ENCODE measurements around the gene NSUN5.
A peak's percentile ranks its signal among the peaks of the same experiment; 100 is the strongest.
"Not testable (repeated sequence)": the region's sequence is repeated elsewhere in the genome, so short reads cannot be mapped to it uniquely, and the experiment has no call there.

Gene NSUN5

GRCh38 chr7:73308665-73309214 is at the start of gene NSUN5:
Gene NSUN5, minus strand, starts transcription at chr7:73308826. Its CDS starts 36 bp downstream, at chr7:73308790.
- peak; percentile 97 to 99 for ATAC-seq

- ATAC-seq, result no peak
Measured at GRCh38 chr7:73356159-73356558, 47.5 kb upstream of the NSUN5 start.

- ATAC-seq, result no peak
Measured at GRCh38 chr7:73354821-73355220, 46.2 kb upstream of the NSUN5 start.

- ATAC-seq, result no peak
Measured at GRCh38 chr7:73354196-73354595, 45.6 kb upstream of the NSUN5 start.

GRCh38 chr7:73353243-73353642 is 44.6 kb upstream of the NSUN5 start:
- ATAC-seq, result no peak

- ATAC-seq, result no peak
Measured at GRCh38 chr7:73352784-73353183, 44.2 kb upstream of the NSUN5 start.

- no peak for ATAC-seq
Measured at GRCh38 chr7:73351447-73352167, 43.0 kb upstream of the NSUN5 start.

- ATAC-seq, result no peak
Measured at GRCh38 chr7:73350306-73351068, 41.9 kb upstream of the NSUN5 start.

GRCh38 chr7:73349763-73350162 is 41.1 kb upstream of the NSUN5 start:
- no peak for ATAC-seq

- no peak for ATAC-seq
Measured at GRCh38 chr7:73345951-73346350, 37.3 kb upstream of the NSUN5 start.

- no peak for ATAC-seq
Measured at GRCh38 chr7:73345538-73345937, 36.9 kb upstream of the NSUN5 start.

GRCh38 chr7:73343671-73344380 is 35.2 kb upstream of the NSUN5 start:
- ATAC-seq, result no peak

- no peak for ATAC-seq
Measured at GRCh38 chr7:73342645-73343044, 34.0 kb upstream of the NSUN5 start.

GRCh38 chr7:73341877-73342276 is 33.3 kb upstream of the NSUN5 start:
- ATAC-seq, result no peak

GRCh38 chr7:73340514-73340913 is 31.9 kb upstream of the NSUN5 start:
- no peak for ATAC-seq

- no peak for ATAC-seq
Measured at GRCh38 chr7:73338321-73338720, 29.7 kb upstream of the NSUN5 start.

- no peak for ATAC-seq
Measured at GRCh38 chr7:73332447-73332846, 23.8 kb upstream of the NSUN5 start.

- ATAC-seq, result no peak
Measured at GRCh38 chr7:73330772-73331171, 22.1 kb upstream of the NSUN5 start.

- ATAC-seq, result no peak
Measured at GRCh38 chr7:73329861-73330581, 21.4 kb upstream of the NSUN5 start.

GRCh38 chr7:73328696-73329095 is 20.1 kb upstream of the NSUN5 start:
- ATAC-seq, result no peak

- ATAC-seq, result not testable (repeated sequence)
Measured at GRCh38 chr7:73327922-73328321, 19.3 kb upstream of the NSUN5 start, which contains the start of the genes FKBP6 and TRIM50. Gene FKBP6, plus strand, starts transcription at chr7:73328161. Its CDS starts 268 bp downstream, at chr7:73328429. Gene TRIM50, minus strand, starts transcription at chr7:73328082. Its CDS starts 3,295 bp downstream, at chr7:73324787.

- not testable (repeated sequence) for ATAC-seq
Measured at GRCh38 chr7:73327449-73327848, 18.8 kb upstream of the NSUN5 start.
